ENCODE data around the gene TAS2R16.

Gene TAS2R16

DNA sequence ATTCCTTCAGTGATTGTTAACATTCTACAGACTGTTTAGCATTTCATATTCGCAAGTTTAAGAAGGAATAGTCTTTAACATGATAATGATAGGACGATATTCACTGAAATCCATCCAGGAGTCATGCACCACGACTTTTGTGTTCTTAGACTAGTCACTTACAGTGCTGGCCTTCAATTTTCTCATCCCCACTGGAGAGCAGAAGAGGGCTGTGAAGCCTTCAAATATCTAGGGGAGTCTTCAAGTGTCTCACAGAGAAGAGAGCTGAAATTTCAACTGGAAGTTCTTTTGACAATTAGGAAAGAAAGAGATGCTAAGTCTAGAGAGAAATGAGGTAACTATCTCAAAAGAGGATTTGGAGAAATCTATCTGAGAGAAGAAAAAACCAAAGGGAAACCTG lies 43.8 kb upstream of the TAS2R16 start:
- Histone ChIP-seq H3K4me2 (ENCODE audit: low read depth, low read length, poor library complexity, severe bottlenecking) (no peak overlapping the region), H3K4me1 (ENCODE audit: insufficient read depth, low read length, poor library complexity, severe bottlenecking) (no peaks in the 10 kb centered on the region), H2AFZ (ENCODE audit: low read length) (no peak overlapping the region), H4K20me1 (ENCODE audit: insufficient read depth, low read length, poor library complexity, severe bottlenecking) (no peaks in the 10 kb centered on the region), H3K79me2 (ENCODE audit: insufficient read depth, low read length) (no peaks in the 10 kb centered on the region), H3K9ac (ENCODE audit: low read depth, low read length, poor library complexity, severe bottlenecking) (no peak overlapping the region), H3K9me3 (ENCODE audit: insufficient read depth, low read depth, low read length) (peaks cover under 1% of the 10 kb centered on the region; the same call in 1 of the 2 replicates), H3F3A (ENCODE audit: low read depth) (no peaks in the 10 kb centered on the region), H3K27me3 (ENCODE audit: insufficient read depth, low read length, poor library complexity, severe bottlenecking) (no peaks in the 10 kb centered on the region), H3K36me3 (ENCODE audit: insufficient read depth, low read length) (no peaks in the 10 kb centered on the region), H3K9me2 (replicated peaks; ENCODE audit: low read depth, low read length) (no peaks in the 10 kb centered on the region), H3K4me3 (ENCODE audit: low read length, poor library complexity, severe bottlenecking) (no peak overlapping the region)
- no peak for TF ChIP-seq EZH2phosphoT487 (IDR thresholded peaks at IDR 0.05; ENCODE audit: borderline replicate concordance)
- TF ChIP-seq, protein P1, sequence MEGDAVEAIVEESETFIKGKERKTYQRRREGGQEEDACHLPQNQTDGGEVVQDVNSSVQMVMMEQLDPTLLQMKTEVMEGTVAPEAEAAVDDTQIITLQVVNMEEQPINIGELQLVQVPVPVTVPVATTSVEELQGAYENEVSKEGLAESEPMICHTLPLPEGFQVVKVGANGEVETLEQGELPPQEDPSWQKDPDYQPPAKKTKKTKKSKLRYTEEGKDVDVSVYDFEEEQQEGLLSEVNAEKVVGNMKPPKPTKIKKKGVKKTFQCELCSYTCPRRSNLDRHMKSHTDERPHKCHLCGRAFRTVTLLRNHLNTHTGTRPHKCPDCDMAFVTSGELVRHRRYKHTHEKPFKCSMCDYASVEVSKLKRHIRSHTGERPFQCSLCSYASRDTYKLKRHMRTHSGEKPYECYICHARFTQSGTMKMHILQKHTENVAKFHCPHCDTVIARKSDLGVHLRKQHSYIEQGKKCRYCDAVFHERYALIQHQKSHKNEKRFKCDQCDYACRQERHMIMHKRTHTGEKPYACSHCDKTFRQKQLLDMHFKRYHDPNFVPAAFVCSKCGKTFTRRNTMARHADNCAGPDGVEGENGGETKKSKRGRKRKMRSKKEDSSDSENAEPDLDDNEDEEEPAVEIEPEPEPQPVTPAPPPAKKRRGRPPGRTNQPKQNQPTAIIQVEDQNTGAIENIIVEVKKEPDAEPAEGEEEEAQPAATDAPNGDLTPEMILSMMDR (conservative IDR thresholded peaks at IDR 0.05; ENCODE audit: low read length) = no peak

DNA sequence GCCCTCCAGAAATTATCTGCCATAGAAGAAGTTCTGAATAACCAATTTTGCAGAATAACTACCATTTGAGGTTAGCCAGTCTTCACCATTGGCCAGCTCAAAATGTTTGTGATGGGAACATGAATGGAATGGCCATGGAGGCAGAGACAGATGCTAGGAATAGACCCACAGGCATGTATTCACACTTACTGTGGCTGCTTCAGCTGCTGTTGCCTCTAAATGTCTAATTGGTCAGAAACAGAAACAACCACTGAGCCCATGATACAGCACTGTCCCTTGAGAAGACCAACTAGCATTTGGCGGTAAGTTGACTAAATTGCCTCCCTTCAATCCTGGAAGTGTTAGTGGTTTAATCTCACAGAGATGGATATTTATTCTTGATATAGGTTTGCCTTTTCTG lies 38.6 kb upstream of the TAS2R16 start:
- Histone ChIP-seq H3K4me2 (ENCODE audit: low read depth, low read length, poor library complexity, severe bottlenecking) (no peak overlapping the region), H3K4me1 (ENCODE audit: insufficient read depth, low read length, poor library complexity, severe bottlenecking) (no peaks in the 10 kb centered on the region), H3K9ac (ENCODE audit: low read depth, low read length, poor library complexity, severe bottlenecking) (no peak overlapping the region), H3K36me3 (ENCODE audit: insufficient read depth, low read length) (no peaks in the 10 kb centered on the region), H2AFZ (ENCODE audit: low read length) (no peak overlapping the region), H3K27me3 (ENCODE audit: insufficient read depth, low read length, poor library complexity, severe bottlenecking) (no peaks in the 10 kb centered on the region), H3F3A (ENCODE audit: low read depth) (no peaks in the 10 kb centered on the region), H3K79me2 (ENCODE audit: insufficient read depth, low read length) (no peaks in the 10 kb centered on the region), H3K9me2 (replicated peaks; ENCODE audit: low read depth, low read length) (no peaks in the 10 kb centered on the region), H3K4me3 (ENCODE audit: low read length, poor library complexity, severe bottlenecking) (no peak overlapping the region), H4K20me1 (ENCODE audit: insufficient read depth, low read length, poor library complexity, severe bottlenecking) (no peaks in the 10 kb centered on the region), H3K9me3 (ENCODE audit: insufficient read depth, low read depth, low read length) (peaks cover 5% of the 10 kb centered on the region; the same call in 1 of the 2 replicates)
- TF ChIP-seq, protein P1 (conservative IDR thresholded peaks at IDR 0.05; ENCODE audit: low read length) = no peak
- no peak for TF ChIP-seq EZH2phosphoT487 (IDR thresholded peaks at IDR 0.05; ENCODE audit: borderline replicate concordance)

DNA sequence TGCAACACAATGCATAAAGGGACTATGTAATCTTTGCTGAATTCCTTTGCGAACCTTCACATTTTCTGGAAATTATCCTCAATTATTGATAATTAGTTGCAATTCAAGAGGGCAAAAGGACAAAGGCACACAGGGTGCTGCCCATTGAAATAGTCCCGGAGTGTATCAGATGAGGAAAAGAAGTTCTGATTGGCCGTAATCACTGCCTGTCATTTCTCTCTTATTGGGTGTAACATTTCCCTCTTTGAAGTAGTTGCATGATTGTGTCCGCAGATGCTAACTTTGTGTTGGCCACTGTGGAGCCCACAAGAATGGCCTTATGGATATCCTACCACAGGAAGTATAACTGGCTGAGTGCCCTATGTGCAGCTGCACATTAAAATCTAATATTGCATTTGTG lies 35.1 kb upstream of the TAS2R16 start:
- no peaks in the 10 kb centered on the region for H3K4me1 ChIP-seq (ENCODE audit: insufficient read depth, low read length, poor library complexity, severe bottlenecking)

More for the DNA sequence above, 35.1 kb upstream of the TAS2R16 start:
- TF ChIP-seq, protein P1 (conservative IDR thresholded peaks at IDR 0.05; ENCODE audit: low read length) = no peak
- no peak for TF ChIP-seq EZH2phosphoT487 (IDR thresholded peaks at IDR 0.05; ENCODE audit: borderline replicate concordance)
- no peak overlapping the region for H3K4me3 ChIP-seq (ENCODE audit: low read length, poor library complexity, severe bottlenecking)
- no peak overlapping the region for H2AFZ ChIP-seq (ENCODE audit: low read length)
- H3K36me3 ChIP-seq (ENCODE audit: insufficient read depth, low read length) = no peaks in the 10 kb centered on the region
- H3K9ac ChIP-seq (ENCODE audit: low read depth, low read length, poor library complexity, severe bottlenecking) = no peak overlapping the region
- no peaks in the 10 kb centered on the region for H4K20me1 ChIP-seq (ENCODE audit: insufficient read depth, low read length, poor library complexity, severe bottlenecking)
- H3K9me2 ChIP-seq (replicated peaks; ENCODE audit: low read depth, low read length) = no peaks in the 10 kb centered on the region
- no peaks in the 10 kb centered on the region for H3K27me3 ChIP-seq (ENCODE audit: insufficient read depth, low read length, poor library complexity, severe bottlenecking)
- peaks cover 5% of the 10 kb centered on the region; the same call in 1 of the 2 replicates for H3K9me3 ChIP-seq (ENCODE audit: insufficient read depth, low read depth, low read length)
- no peaks in the 10 kb centered on the region for H3K79me2 ChIP-seq (ENCODE audit: insufficient read depth, low read length)
- H3K4me2 ChIP-seq (ENCODE audit: low read depth, low read length, poor library complexity, severe bottlenecking) = no peak overlapping the region
- H3F3A ChIP-seq (ENCODE audit: low read depth) = no peaks in the 10 kb centered on the region
